Fibroblast of skin of back (primary cell): Measurements from ENCODE around the gene ZDHHC14.

Experiments
- DNase-seq: peaks from one replicate; pipeline ENCODE4 v3.0.0-alpha.2; 2013

ZDHHC14 gene

GRCh38 chr6:157648561-157648960, 267.6 kb downstream of the ZDHHC14 start:
- no peak for DNase-seq

- DNase-seq = no peak
These were observed 268.6 kb downstream of the ZDHHC14 start for GRCh38 chr6:157649311-157650260.

- no peak for DNase-seq
These were observed 269.3 kb downstream of the ZDHHC14 start for GRCh38 chr6:157650261-157650640.

- DNase-seq = no peak
These were observed 269.8 kb downstream of the ZDHHC14 start for GRCh38 chr6:157650801-157651200.

- no peak for DNase-seq
These were observed 270.9 kb downstream of the ZDHHC14 start for GRCh38 chr6:157651731-157652490.

DNA sequence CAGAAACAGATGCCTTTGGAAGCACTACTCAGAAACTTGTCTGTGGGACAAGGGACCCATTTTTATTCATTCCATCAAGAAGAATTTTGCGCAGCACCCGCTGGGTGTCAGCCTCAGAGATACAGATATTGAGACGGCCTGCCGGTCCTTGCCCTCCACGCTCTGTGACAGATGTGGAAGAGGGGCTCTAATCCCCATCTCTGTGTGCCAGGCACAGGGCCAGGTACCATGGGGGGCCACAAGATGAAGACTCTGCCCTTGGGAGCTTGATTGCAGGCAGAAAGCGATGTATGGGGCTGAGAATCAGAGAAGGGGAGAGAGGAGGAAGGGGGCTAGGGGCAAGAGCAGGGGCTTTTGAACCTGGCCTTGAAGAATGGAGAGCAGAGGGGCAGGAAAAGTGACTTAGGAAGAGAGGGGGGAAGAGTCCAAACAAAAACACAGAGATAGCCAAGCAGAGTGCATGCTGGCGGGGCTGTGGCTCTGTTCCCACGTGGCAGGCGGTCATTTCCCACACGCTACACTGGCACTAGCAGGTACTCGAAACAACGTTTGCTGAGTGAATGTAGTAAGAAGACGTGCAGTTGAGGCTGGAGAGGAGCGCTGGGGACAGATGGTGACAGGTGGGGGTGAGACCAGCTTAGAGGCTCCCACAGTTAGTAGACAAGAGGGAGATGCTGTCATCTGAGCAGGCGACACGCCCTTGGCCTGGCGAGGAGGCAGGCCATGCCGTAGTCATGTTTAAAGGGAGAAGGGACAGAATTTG, 271.8 kb downstream of the ZDHHC14 start:
- DNase-seq = no peak

- no peak for DNase-seq
These were observed 272.5 kb downstream of the ZDHHC14 start for GRCh38 chr6:157653521-157653920.

DNA sequence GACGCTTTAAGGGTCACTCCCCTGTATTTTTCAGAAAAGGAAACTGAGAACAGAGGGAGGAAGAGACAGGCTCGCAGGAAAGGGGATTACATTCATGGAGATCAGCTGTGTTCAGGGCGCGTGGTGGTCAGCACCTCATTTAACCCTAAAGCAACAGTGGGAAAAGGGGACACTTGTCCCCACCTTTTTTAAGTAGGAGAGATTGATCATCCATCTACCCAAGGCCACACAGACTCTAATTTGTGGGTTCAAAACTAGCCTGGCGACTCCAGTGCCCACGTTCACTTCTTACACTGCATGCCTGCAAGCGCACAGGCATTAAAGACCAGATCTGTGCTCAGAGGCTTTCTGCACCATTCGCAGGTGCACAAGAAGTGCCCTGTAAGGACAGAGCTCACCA, 274.1 kb downstream of the ZDHHC14 start:
- DNase-seq = no peak

- peak; percentile 73 for DNase-seq
These were observed 275.5 kb downstream of the ZDHHC14 start for GRCh38 chr6:157656437-157656997.

DNA sequence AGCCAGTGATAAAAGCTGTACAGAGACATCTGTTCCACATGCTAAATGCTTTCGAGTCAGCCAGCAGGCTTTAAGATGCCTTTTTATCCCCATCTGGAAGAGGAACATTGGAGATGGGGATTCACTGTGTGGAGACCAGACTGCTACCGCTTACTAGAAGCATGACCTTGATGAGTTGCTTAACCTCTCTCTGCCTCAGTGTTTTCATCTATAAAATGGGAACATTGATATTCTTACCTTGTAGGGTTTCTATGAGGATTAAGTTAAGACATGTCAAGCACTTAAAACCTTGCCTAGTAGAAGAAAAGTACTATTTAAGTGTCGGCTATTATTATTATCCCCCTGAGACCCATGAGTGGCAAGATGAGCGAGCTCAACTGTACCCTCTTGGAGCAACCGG, 276.8 kb downstream of the ZDHHC14 start:
- DNase-seq = no peak

GRCh38 chr6:157658301-157658700, 277.3 kb downstream of the ZDHHC14 start:
- DNase-seq = no peak

DNA sequence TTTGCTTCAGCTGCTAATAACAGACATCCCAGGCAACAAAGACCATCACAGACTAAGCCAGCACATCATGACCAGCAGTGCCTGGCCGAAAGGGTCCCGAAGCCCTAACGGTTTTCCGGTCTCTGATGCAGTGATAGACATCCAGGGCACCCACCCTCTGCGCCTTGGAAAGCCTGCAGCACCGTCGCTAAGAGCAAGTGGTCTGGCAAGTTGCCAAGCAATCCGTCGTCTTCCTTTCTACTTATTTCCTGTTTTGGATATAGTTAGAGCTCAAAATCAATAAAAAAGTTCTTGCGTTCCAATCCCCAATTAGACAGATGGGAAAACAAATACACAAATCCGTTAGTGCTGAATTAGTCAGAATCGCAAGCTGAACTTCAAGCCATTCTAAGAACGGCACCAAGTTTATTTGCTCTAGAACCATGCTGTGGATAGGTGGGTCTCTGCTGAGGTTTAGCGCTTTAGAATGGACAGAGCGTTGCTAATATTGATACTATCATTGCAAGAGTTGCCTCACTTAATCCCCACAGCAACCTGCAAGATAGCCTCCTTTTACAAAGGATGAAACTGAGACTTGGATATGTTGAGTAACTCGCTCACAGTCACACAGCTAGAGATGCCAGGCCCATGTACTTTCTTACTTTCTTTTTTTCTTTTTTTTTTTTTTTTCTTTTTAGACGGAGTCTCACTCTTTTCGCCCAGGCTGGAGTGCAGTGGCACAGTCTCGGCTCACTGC, 278.7 kb downstream of the ZDHHC14 start:
- DNase-seq = no peak

DNA sequence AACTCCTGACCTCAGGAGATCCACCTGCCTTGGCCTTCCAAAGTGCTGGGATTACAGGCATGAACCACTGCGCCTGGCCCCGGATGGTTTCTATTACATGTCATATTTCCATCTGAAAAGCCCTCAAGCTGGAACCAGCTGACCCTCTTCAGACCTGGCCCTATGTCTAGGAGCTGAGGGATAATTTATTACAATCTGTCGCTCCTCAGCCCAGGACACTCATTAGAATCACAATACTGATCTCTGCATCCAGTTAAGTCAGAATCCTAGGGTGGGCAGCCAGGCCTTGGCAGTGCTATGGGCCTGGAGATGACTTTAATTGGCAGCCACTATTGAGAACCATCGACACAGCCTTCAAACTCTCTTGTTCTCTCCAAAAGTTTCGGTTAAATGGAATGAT, 279.4 kb downstream of the ZDHHC14 start:
- no peak for DNase-seq

DNA sequence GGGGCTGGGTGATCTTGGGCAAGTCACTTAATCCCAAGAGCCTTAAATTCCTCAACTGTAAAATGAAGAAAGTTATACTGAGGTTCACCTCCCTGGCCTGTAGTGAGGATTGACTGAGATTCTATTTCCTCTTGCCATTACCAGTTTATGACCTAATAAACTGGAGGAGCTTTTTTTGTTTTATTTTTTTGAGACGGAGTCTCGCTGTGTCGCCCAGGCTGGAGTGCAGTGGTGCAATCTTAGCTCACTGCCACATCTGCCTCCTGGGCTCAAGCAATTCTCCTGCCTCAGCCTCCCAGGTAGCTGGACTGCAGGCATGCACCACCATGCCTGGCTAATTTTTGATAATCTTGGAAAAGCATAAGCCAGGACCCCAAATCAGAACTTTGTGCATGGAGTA, 280.7 kb downstream of the ZDHHC14 start:
- DNase-seq = no peak

GRCh38 chr6:157663261-157663660, 282.3 kb downstream of the ZDHHC14 start:
- no peak for DNase-seq

DNA sequence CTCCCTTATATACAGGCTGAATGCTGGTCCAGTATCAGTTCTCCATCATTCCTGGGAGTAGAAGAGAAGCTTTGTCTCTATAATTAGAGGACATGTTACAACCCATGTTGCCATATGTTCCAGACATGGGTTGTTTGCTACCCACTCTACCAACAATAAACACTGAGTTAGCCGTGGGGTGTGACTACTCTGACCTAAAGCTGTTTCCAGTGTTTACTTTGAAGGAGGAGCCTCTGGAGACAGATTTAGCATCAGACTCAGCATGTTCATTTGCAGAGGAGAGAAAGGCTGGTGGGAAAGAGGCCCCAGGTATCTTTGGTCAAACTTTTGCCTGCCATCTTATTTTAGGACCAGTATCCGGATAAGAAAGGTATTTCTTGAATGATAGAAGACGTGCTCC, 284.2 kb downstream of the ZDHHC14 start:
- DNase-seq = no peak

- DNase-seq = no peak
These were observed 285.7 kb downstream of the ZDHHC14 start for GRCh38 chr6:157666729-157667128.

DNA sequence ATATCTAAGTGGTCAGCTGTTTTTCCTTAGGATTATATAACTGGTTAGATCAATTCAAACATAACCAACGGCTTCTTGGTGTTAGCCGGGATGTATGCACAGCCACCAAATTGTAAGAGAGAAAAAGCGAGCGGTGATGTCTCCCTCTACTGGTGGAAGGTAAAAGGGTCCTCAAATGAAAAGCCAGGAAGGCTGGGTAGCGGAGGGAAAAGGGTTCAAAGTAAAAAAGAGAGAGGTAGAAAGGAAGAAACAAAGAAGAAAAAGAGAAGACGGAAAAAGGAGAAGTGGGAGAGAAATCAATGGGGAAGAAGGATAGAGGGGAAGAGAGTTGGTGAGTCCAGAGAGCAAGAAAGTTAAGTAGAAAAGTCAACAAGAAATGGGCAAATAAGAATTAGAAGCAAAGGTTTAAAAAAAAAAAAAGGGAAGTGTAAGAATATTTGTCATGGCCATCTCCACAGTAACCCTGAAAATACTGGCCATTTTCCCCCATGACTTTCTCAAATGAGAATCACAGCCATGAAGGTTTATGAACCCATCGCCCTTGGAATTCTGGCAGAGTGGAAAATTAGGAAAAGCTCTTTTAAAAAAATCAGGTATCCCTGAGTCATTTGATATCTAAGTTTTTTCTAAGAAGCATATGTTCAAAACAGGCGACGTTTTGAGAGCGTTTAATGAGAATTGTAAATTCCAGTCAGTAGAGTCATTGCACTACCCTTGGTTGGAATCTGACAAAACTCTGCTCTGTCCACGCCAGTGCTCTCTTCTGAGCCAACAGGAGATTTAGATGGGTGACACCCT, 286.4 kb downstream of the ZDHHC14 start:
- DNase-seq = peak; percentile 74

DNA sequence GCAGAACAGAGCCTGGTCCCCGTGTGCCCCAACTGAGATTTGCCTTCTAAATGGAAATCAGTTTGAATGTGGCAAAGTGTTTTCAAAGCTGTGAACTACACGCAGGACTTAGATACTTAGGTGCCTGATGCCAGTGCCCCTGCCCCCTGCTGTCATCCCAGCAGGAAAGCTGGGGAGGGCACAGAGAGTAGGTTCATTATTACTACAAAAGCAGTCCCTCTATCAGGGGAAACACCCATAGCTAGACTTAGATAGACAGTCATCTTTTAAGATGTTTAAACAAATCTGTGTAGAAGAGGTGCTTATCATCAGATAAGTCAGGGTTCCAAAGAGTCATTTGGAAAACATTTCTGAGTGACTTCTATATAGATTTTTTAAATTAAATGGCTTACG, 287.0 kb downstream of the ZDHHC14 start:
- DNase-seq = no peak

DNA sequence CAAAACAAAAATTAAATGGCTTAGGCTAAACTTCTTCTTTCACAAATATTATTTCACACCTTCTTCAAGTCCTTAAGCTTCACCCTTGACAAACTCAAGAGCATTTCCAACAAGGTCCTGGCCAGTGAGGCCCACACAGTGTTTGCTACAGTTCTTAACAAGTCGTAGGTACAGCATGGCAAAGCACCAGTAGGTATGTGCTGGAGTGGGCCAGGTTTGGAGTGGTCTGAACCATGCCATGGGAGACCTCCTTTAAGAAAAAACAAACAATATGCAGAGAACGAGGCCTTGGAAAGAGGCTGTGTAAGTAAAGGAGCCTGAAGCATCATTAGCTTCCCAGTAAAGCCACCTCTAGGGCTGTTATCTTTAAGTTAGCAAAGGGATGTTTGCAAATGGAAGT, 287.7 kb downstream of the ZDHHC14 start:
- no peak for DNase-seq

DNA sequence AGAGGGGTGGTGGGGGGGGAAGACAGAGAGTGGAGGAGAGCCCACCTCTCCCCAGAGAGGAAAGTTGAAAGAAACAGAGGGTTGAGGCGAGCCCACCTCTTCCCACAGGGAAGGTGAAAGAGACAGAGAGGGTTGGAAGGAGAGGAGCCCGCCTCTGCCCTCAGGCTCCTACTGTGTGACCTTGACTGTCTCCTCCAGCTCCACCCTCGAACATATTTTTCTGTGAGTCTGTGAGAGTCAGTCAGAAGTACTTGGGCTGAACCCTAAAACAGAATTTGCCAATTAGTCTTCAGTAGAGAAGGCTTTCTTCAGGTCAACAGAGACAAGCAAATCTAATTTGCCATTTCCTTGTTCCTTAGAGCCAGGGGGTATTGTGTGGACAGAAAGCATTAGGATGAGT, 288.3 kb downstream of the ZDHHC14 start:
- DNase-seq = no peak
